Neural cell (in vitro differentiated cells): Measurements from ENCODE around the gene MINDY4B. TPM values are rescaled to one million over a fixed set of nuclear protein-coding genes. Genes with fewer than 3 reads are reported as not detected.
"Not testable (repeated sequence)": the region's sequence is repeated elsewhere in the genome, so short reads cannot be mapped to it uniquely, and the experiment has no call there.

Experiments
- H2AFZ ChIP-seq: fragments of 200-600, 300-800 bp; sonication (generic), shearing (Covaris generic); 2 replicates; pipeline ENCODE4 v1.6.0; 2014; ENCODE audit warnings: low read depth, mild to moderate bottlenecking, antibody characterized with exemption, low read length, moderate library complexity
- H3F3A ChIP-seq: fragments of 200-600 bp; shearing (Covaris generic); 2 replicates; pipeline ENCODE4 v1.6.1; 2016; ENCODE audit warnings: mild to moderate bottlenecking, moderate library complexity, mixed read lengths, antibody characterized with exemption, low read length; ENCODE audit not compliant: insufficient read depth, poor library complexity, severe bottlenecking
- H3K27ac ChIP-seq: fragments of 200-600, 300-800 bp; sonication (generic), shearing (Covaris generic); 2 replicates; pipeline ENCODE4 v1.5.1; 2014; ENCODE audit warnings: mild to moderate bottlenecking, low read length, moderate library complexity
- H3K27me3 ChIP-seq: fragments of 300-800, 200-600 bp; sonication (generic), shearing (Covaris generic); 2 replicates; pipeline ENCODE4 v1.6.0; 2014; ENCODE audit warnings: mild to moderate bottlenecking, low read depth, low read length, moderate library complexity; ENCODE audit not compliant: insufficient read depth
- H3K36me3 ChIP-seq: fragments of 300-800, 200-600 bp; sonication (generic), shearing (Covaris generic); 2 replicates; pipeline ENCODE4 v1.5.1; 2014; ENCODE audit warnings: mild to moderate bottlenecking, antibody characterized with exemption, low read length, moderate library complexity; ENCODE audit not compliant: insufficient read depth
- H3K4me2 ChIP-seq: fragments of 300-800, 200-600 bp; sonication (generic), shearing (Covaris generic); 2 replicates; pipeline ENCODE4 v1.6.0; 2014; ENCODE audit warnings: mild to moderate bottlenecking, low read length
- H3K4me3 ChIP-seq: fragments of 300-800, 200-600 bp; sonication (generic), shearing (Covaris generic); 2 replicates; pipeline ENCODE4 v1.5.1; 2014; ENCODE audit warnings: mild to moderate bottlenecking, low read length, moderate library complexity
- H3K79me2 ChIP-seq: fragments of 200-600 bp; shearing (Covaris generic); replicated peaks from 2 replicates; pipeline ENCODE4 v1.6.0; 2014; ENCODE audit warnings: mild to moderate bottlenecking, low read length, moderate library complexity; ENCODE audit not compliant: insufficient read depth
- H3K9ac ChIP-seq: fragments of 300-800, 200-600 bp; sonication (generic), shearing (Covaris generic); 2 replicates; pipeline ENCODE4 v1.6.1; 2016; ENCODE audit warnings: mild to moderate bottlenecking, low read length, mixed read lengths
- H3K9me2 ChIP-seq: fragments of 200-600 bp; shearing (Covaris generic); 2 replicates; pipeline ENCODE4 v1.6.1; 2016; ENCODE audit warnings: mild to moderate bottlenecking, low read length, mixed read lengths; ENCODE audit not compliant: insufficient read depth
- H3K9me3 ChIP-seq: fragments of 200-600, 300-800 bp; sonication (generic), shearing (Covaris generic); 2 replicates; pipeline ENCODE4 v1.6.1; 2016; ENCODE audit warnings: mild to moderate bottlenecking, mixed run types, low read length, moderate library complexity, mixed read lengths
- H4K20me1 ChIP-seq: fragments of 200-600 bp; shearing (Covaris generic); 2 replicates; pipeline ENCODE4 v1.6.1; 2016; ENCODE audit warnings: mild to moderate bottlenecking, mixed run types; ENCODE audit not compliant: insufficient read depth
- CTCF ChIP-seq: fragments of 450-650 bp; IDR thresholded peaks from 2 replicates; pipeline ENCODE4 v1.5.1; 2014; ENCODE audit warnings: antibody characterized with exemption, mild to moderate bottlenecking, moderate library complexity; ENCODE audit not compliant: poor library complexity, severe bottlenecking
- EP300 ChIP-seq: fragments of 450-650 bp; conservative IDR thresholded peaks from 2 replicates; pipeline ENCODE4 v1.6.1; 2014; ENCODE audit warnings: antibody characterized with exemption, mild to moderate bottlenecking, moderate library complexity; ENCODE audit not compliant: poor library complexity, severe bottlenecking
- EZH2 ChIP-seq: fragments of 200-600, 300-800 bp; shearing (Covaris generic), sonication (generic); IDR thresholded peaks from 2 replicates; pipeline ENCODE4 v1.6.1; 2014; ENCODE audit warnings: antibody characterized with exemption, low read length, borderline replicate concordance, mild to moderate bottlenecking; ENCODE audit not compliant: insufficient read depth, poor library complexity, severe bottlenecking
- MXI1 ChIP-seq: fragments of 450-650 bp; conservative IDR thresholded peaks from 2 replicates; pipeline ENCODE4 v1.6.1; 2014; ENCODE audit warnings: antibody characterized with exemption, mild to moderate bottlenecking; ENCODE audit not compliant: poor library complexity, severe bottlenecking
- POLR2AphosphoS5 ChIP-seq: IDR thresholded peaks from 2 replicates; pipeline ENCODE4 v1.6.1; 2012
- RAD21 ChIP-seq: fragments of 450-650 bp; conservative IDR thresholded peaks from 2 replicates; pipeline ENCODE4 v1.6.1; 2014; ENCODE audit warnings: antibody characterized with exemption, mild to moderate bottlenecking, moderate library complexity
- REST ChIP-seq: IDR thresholded peaks from 2 replicates; pipeline ENCODE4 v1.6.1; 2012; ENCODE audit warnings: borderline replicate concordance
- SMC3 ChIP-seq: fragments of 450-650 bp; conservative IDR thresholded peaks from 2 replicates; pipeline ENCODE4 v1.6.1; 2014; ENCODE audit warnings: antibody characterized with exemption, mild to moderate bottlenecking, moderate library complexity; ENCODE audit not compliant: poor library complexity
- TAF1 ChIP-seq: IDR thresholded peaks from 2 replicates; pipeline ENCODE4 v1.6.1; 2012; ENCODE audit warnings: low read depth
- polyA plus RNA-seq: library from polyadenylated mRNA; depleted of rRNA; stranded (reverse); fragments of >200 nt; gene quantifications from 2 replicates; pipeline ENCODE4 v1.2.3, GENCODE V29; 2014

The MINDY4B gene
- polyA plus RNA-seq, 1 donor from 2014 or later = not detected

DNA sequence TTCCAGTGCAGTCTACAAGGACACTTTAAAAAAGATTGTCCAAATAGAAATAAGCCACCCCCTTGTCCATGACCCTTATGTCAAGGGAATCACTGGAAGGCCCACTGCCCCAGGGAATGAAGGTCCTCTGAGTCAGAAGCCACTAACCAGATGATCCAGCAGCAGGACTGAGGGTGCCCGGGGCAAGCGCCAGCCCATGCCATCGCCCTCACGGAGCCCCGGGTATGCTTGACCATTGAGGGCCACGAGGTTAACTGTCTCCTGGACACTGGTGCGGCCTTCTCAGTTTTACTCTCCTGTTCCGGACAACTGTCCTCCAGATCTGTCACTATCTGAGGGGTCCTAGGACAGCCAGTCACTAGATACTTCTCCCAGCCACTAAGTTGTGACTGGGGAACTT, 47.3 kb downstream of the MINDY4B start:
- not testable (repeated sequence) for H3K9me3 ChIP-seq, H3K9me2 ChIP-seq, H3F3A ChIP-seq, H2AFZ ChIP-seq, H3K4me2 ChIP-seq, H3K27me3 ChIP-seq, H3K79me2 ChIP-seq, H3K27ac ChIP-seq, H3K9ac ChIP-seq, H3K4me3 ChIP-seq, H4K20me1 ChIP-seq, H3K36me3 ChIP-seq

DNA sequence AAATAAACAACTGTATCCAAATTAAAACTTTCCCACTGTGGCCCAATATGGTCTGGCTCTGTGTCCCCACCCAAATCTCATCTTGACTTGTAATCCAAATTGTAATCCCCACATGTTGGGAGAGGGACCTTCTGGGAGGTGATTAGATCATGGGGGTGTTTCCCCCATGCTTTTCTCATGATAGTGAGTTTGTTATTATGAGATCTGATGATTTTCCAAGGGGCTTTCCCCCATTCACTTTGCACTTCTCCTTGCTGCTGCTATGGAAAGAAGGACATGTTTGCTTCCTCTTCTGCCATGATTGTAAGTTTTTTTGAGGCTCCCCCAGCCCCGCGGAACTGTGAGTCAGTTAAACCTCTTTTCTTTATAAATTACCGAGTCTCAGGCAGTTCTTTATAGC, 55.0 kb downstream of the MINDY4B start:
- Histone ChIP-seq H3K79me2 (no peaks in the 10 kb centered on the region), H3F3A (no peaks in the 10 kb centered on the region), H2AFZ (no peak overlapping the region), H3K27me3 (no peaks in the 10 kb centered on the region), H3K4me2 (no peak overlapping the region), H3K9me2 (no peaks in the 10 kb centered on the region), H3K27ac (no peak overlapping the region), H3K36me3 (no peaks in the 10 kb centered on the region), H3K9ac (no peak overlapping the region), H3K4me3 (no peak overlapping the region), H4K20me1 (no peaks in the 10 kb centered on the region), H3K9me3 (peaks cover 7% of the 10 kb centered on the region)
- no peak for TF ChIP-seq RAD21
- no peak for TF ChIP-seq EZH2
- no peak for TF ChIP-seq MXI1
- no peak for TF ChIP-seq SMC3
- no peak for TF ChIP-seq POLR2AphosphoS5
- no peak for TF ChIP-seq CTCF
- no peak for TF ChIP-seq TAF1
- no peak for TF ChIP-seq REST
- TF ChIP-seq EP300 = no peak

GRCh38 chr3:150848864-150849263, 56.4 kb downstream of the MINDY4B start:
- no peak overlapping the region for H3K27ac ChIP-seq
- H3K36me3 ChIP-seq = no peaks in the 10 kb centered on the region
- no peaks in the 10 kb centered on the region for H3K9me2 ChIP-seq
- H3K27me3 ChIP-seq = no peaks in the 10 kb centered on the region
- no peak overlapping the region for H3K4me2 ChIP-seq
- H3K9ac ChIP-seq = no peak overlapping the region
- TF ChIP-seq POLR2AphosphoS5 (no peak), RAD21 (no peak), SMC3 (no peak), EZH2 (no peak), EP300 (no peak), CTCF (no peak), MXI1 (no peak), TAF1 (no peak), REST (no peak)
- H2AFZ ChIP-seq = no peak overlapping the region
- H3K9me3 ChIP-seq = peaks cover 7% of the 10 kb centered on the region
- no peaks in the 10 kb centered on the region for H4K20me1 ChIP-seq
- H3K4me3 ChIP-seq = no peak overlapping the region
- no peaks in the 10 kb centered on the region for H3F3A ChIP-seq
- no peaks in the 10 kb centered on the region for H3K79me2 ChIP-seq
